ENCODE data around the gene HNRNPU.

- TF ChIP-seq CTCF (IDR thresholded peaks at IDR 0.05; ENCODE audit: low read depth, low read length, missing input control) = no peak
- no peak for TF ChIP-seq FOXA1 (IDR thresholded peaks at IDR 0.05)
- TF ChIP-seq GABPA (IDR thresholded peaks at IDR 0.05 in 1 of 2, conservative IDR thresholded peaks at IDR 0.05 in 1 of 2) = no peak
- TF ChIP-seq SP1 (IDR thresholded peaks at IDR 0.05) = no peak
- no peak for TF ChIP-seq ATF3 (IDR thresholded peaks at IDR 0.05)
- no peak for TF ChIP-seq REST (IDR thresholded peaks at IDR 0.05)
- no peak for TF ChIP-seq MAX (IDR thresholded peaks at IDR 0.05)
- no peak for TF ChIP-seq JUND (IDR thresholded peaks at IDR 0.05)
- no peak for TF ChIP-seq TAF1 (conservative IDR thresholded peaks at IDR 0.05)
- no peak for TF ChIP-seq EGR1 (IDR thresholded peaks at IDR 0.05; ENCODE audit: low read depth in 2 of 2)
- TF ChIP-seq HNF4G (IDR thresholded peaks at IDR 0.05) = no peak
- no peak for TF ChIP-seq ZBTB33 (IDR thresholded peaks at IDR 0.05)
These were observed 24.0 kb downstream of the HNRNPU start for GRCh38 chr1:244840219-244840794.

Data from liver (tissue), 3 donors.